Neural crest cell (in vitro differentiated cells): ENCODE results near the gene CHRM2. TPM values are rescaled to one million over a fixed set of nuclear protein-coding genes. Genes with fewer than 3 reads are reported as not detected.
"Not testable (repeated sequence)": the region's sequence is repeated elsewhere in the genome, so short reads cannot be mapped to it uniquely, and the experiment has no call there.

Experiments used
- DNase-seq: peaks from one replicate; pipeline ENCODE4 v3.0.0; 2021; ENCODE audit warnings: low read depth, mixed read lengths, low spot score
- H3K27ac Mint-ChIP-seq: one replicate; pipeline ENCODE4 v1.8.0; 2021; ENCODE audit warnings: mild to moderate bottlenecking, mixed read lengths; ENCODE audit not compliant: unreplicated experiment
- H3K27me3 Mint-ChIP-seq: 2 replicates; pipeline ENCODE4 v1.8.0; 2021; ENCODE audit warnings: low read depth, mild to moderate bottlenecking, mixed read lengths
- H3K36me3 Mint-ChIP-seq: 2 replicates; pipeline ENCODE4 v1.8.0; 2021; ENCODE audit warnings: low read depth, mild to moderate bottlenecking, mixed read lengths
- H3K4me1 Mint-ChIP-seq: 2 replicates; pipeline ENCODE4 v1.8.0; 2021; ENCODE audit warnings: mixed read lengths
- H3K4me3 Mint-ChIP-seq: one replicate; pipeline ENCODE4 v1.8.0; 2021; ENCODE audit warnings: mild to moderate bottlenecking, mixed read lengths
- H3K9me3 Mint-ChIP-seq: 2 replicates; pipeline ENCODE4 v1.8.0; 2021; ENCODE audit warnings: mixed read lengths
- CTCF ChIP-seq: fragments of 200-600 bp; sonication (generic); conservative IDR thresholded peaks from 2 replicates; pipeline ENCODE4 v1.5.0; 2021; ENCODE audit warnings: antibody characterized with exemption, mild to moderate bottlenecking
- long read RNA-seq: library from polyadenylated mRNA; unstranded; transcript quantifications from one replicate; pipeline ENCODE4 v2.0.0, GENCODE V29; 2020
- total RNA-seq: library from RNA; stranded (reverse); gene quantifications from 2 replicates; pipeline ENCODE4 v1.2.1, GENCODE V29; 2021

CHRM2 gene
- total RNA-seq: 0.14 TPM in 2 replicates
- long read RNA-seq: 0 reads

- Mint-ChIP-seq H3K9me3 (no peaks in the 10 kb centered on the region), H3K4me1 (peaks cover 30% of the 10 kb centered on the region), H3K36me3 (no peaks in the 10 kb centered on the region), H3K27ac (no peak within 1 kb of the TSS), H3K27me3 (peaks cover 88% of the 10 kb centered on the region), H3K4me3 (peak within 1 kb of the TSS; percentile 85)
- no peak for TF ChIP-seq CTCF
- DNase-seq: peak; percentile 15
Measured at GRCh38 chr7:136868496-136869000, at the start of gene CHRM2. CHRM2 (plus strand) TSS chr7:136868652; CDS start chr7:137014866, 146,214 bp downstream.

DNA sequence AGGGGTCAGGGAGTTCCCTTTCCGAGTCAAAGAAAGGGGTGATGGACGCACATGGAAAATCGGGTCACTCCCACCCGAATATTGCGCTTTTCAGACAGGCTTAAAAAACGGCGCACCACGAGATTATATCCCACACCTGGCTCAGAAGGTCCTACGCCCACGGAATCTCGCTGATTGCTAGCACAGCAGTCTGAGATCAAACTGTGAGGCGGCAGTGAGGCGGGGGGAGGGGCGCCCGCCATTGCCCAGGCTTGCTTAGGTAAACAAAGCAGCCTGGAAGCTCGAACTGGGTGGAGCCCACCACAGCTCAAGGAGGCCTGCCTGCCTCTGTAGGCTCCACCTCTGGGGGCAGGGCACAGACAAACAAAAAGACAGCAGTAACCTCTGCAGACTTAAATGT, 37.1 kb upstream of the CHRM2 start:
- H3K4me3 Mint-ChIP-seq: peak overlapping the region; percentile 87
- H3K27ac Mint-ChIP-seq: peak overlapping the region; percentile 85

GRCh38 chr7:136845899-136846465, 22.5 kb upstream of the CHRM2 start:
- no peak for TF ChIP-seq CTCF
- no peak for DNase-seq
- Mint-ChIP-seq H3K27me3 (peaks cover 5% of the 10 kb centered on the region), H3K9me3 (no peaks in the 10 kb centered on the region), H3K4me3 (no peak overlapping the region), H3K4me1 (no peaks in the 10 kb centered on the region), H3K27ac (no peak overlapping the region), H3K36me3 (peaks cover 3% of the 10 kb centered on the region)

More for the DNA sequence above, 37.1 kb upstream of the CHRM2 start:
- peak; percentile 13 for DNase-seq
- H3K36me3 Mint-ChIP-seq, H3K4me1 Mint-ChIP-seq, H3K9me3 Mint-ChIP-seq, H3K27me3 Mint-ChIP-seq: not testable (repeated sequence)

DNA sequence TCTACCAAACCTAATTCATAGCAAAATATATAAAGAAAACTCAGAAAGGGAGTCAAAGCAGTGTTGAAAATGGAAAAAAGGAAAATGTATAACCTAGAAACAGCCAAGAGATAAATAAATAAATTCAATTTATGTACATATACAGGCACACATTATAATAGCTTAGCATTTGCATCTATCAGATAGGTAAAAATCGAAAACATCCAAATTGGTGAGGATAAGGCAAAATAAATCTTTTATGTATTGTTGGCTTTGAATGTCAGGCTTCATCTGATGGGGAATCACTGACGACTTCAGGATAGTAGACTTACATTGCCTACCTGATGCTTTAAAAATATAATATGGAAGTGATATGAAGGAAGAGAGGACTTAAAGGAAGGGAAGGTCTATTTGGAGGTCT, 20.6 kb upstream of the CHRM2 start:
- no peak for DNase-seq
- Mint-ChIP-seq H3K27me3 (peaks cover 5% of the 10 kb centered on the region), H3K9me3 (no peaks in the 10 kb centered on the region), H3K27ac (no peak overlapping the region), H3K4me3 (no peak overlapping the region), H3K4me1 (no peaks in the 10 kb centered on the region), H3K36me3 (no peaks in the 10 kb centered on the region)
- no peak for TF ChIP-seq CTCF

DNA sequence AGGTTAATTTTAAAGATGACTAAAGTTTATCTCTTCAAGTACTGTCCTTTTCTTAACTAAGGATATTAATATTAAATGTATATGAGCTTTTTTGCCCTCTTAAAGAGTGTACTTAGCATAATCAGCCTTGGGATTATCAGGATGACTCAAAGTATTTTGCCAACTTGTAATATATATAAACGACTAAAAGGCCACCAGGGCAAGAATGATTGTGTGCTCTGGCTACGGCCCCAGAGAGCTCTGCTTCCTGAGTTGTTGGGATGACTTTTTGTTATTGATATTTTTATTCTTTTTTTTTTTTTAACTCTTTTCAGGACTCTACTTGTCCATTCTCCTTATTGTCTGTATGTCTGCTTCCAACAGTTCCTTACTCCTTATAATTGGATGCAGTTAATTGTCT, 14.8 kb upstream of the CHRM2 start:
- no peak for TF ChIP-seq CTCF
- no peak overlapping the region for H3K27ac Mint-ChIP-seq
- H3K9me3 Mint-ChIP-seq: peaks cover 2% of the 10 kb centered on the region
- no peak for DNase-seq
- no peaks in the 10 kb centered on the region for H3K36me3 Mint-ChIP-seq
- H3K27me3 Mint-ChIP-seq: no peaks in the 10 kb centered on the region
- H3K4me3 Mint-ChIP-seq: no peak overlapping the region
- H3K4me1 Mint-ChIP-seq: no peaks in the 10 kb centered on the region

- Mint-ChIP-seq H3K27ac (no peak overlapping the region), H3K36me3 (no peaks in the 10 kb centered on the region), H3K4me1 (peaks cover 4% of the 10 kb centered on the region), H3K9me3 (peaks cover 2% of the 10 kb centered on the region), H3K27me3 (peaks cover 14% of the 10 kb centered on the region), H3K4me3 (no peak overlapping the region)
- no peak for TF ChIP-seq CTCF
- no peak for DNase-seq
Measured at GRCh38 chr7:136857573-136857972, 10.9 kb upstream of the CHRM2 start.
